ENCODE results near the gene SEC22A.

DNA sequence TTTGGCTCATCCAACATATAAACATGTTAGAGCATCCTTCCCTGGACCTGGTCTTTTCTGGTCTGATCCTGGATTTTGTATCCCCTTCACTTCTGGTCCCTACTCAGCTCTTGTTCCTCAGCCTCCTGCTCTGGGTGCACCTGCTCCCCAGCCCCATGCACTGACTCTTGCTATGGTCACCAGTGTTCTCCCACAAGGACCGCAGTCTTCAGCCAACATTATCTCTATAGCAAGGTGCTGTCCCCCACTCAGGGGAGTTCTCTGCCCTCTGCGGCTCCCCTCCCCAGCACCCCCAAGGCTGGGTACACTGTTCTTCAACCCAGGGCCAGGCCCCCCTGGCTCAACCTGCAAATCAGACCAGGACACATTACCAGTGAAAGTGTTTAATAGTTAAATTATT is 80.2 kb downstream of the SEC22A start:
- TF ChIP-seq POLR2AphosphoS5 (IDR thresholded peaks at IDR 0.05; ENCODE audit: low read depth, low read length) (no peak), SIN3A (IDR thresholded peaks at IDR 0.05; ENCODE audit: borderline replicate concordance, insufficient read depth, low read length) (no peak), TAF1 (IDR thresholded peaks at IDR 0.05; ENCODE audit: borderline replicate concordance, insufficient read depth, low read length) (no peak)

All from PFSK-1 (cell line).